K562 (cell line): ENCODE measurements around the gene YOD1. TPM values are rescaled to one million over a fixed set of nuclear protein-coding genes. Genes with fewer than 3 reads are reported as not detected.

Experiments
- C11orf30 ChIP-seq: fragments of 450-650 bp; IDR thresholded peaks from 2 replicates; pipeline ENCODE4 v1.6.1; 2016; ENCODE audit warnings: low read depth, mild to moderate bottlenecking
- CXXC5 ChIP-seq: fragments of 250-450 bp; sonication (Bioruptor Pico); IDR thresholded peaks from 2 replicates; pipeline ENCODE4 v1.8.0; 2022; ENCODE audit warnings: inconsistent platforms, mild to moderate bottlenecking, moderate library complexity
- HNRNPK ChIP-seq: fragments of 200-400 bp; formaldehyde crosslinking; IDR thresholded peaks from one replicate; pipeline ENCODE4 v1.6.1; 2018; ENCODE audit warnings: mild to moderate bottlenecking, low read depth, low read length; ENCODE audit not compliant: poor library complexity, severe bottlenecking
- MTA2 ChIP-seq: fragments of 450-650 bp; IDR thresholded peaks from 2 replicates; pipeline ENCODE4 v1.6.1; 2016; ENCODE audit warnings: low read depth
- PRMT5 ChIP-seq: sonication (generic); formaldehyde crosslinking; IDR thresholded peaks from 2 replicates; pipeline ENCODE4 v1.5.0; 2020; ENCODE audit warnings: missing genetic modification reagents
- RBBP5 ChIP-seq: fragments of 200-600 bp; sonication (generic); IDR thresholded peaks from 2 replicates; pipeline ENCODE4 v1.6.1; 2012; ENCODE audit warnings: borderline replicate concordance, mild to moderate bottlenecking, low read length, control low read depth, inconsistent platforms; ENCODE audit not compliant: insufficient read depth, poor library complexity, severe bottlenecking
- RBM34 ChIP-seq: fragments of 200-400 bp; formaldehyde crosslinking; IDR thresholded peaks from 2 replicates; pipeline ENCODE4 v1.6.1; 2018; ENCODE audit warnings: low read length, borderline replicate concordance; ENCODE audit not compliant: insufficient read depth
- SRF ChIP-seq, 2 experiments: fragments of 250-450, 450-650 bp in 1 of 2; sonication (Bioruptor Pico) in 1 of 2; sonication (generic) in 1 of 2; formaldehyde crosslinking; IDR thresholded peaks; 2 replicates each; pipeline versions ENCODE4 v1.5.0 to v1.5.1; 2020 to 2022; ENCODE audit warnings: mild to moderate bottlenecking in 1 of 2, missing genetic modification reagents in 1 of 2
- TAF1 ChIP-seq: IDR thresholded peaks from 2 replicates; pipeline ENCODE4 v1.6.1; 2011; ENCODE audit warnings: mild to moderate bottlenecking, low read length, moderate library complexity; ENCODE audit not compliant: insufficient read depth, control insufficient read depth, severe bottlenecking; ENCODE audit errors: extremely low read depth
- ZFX ChIP-seq: sonication (generic); formaldehyde crosslinking; IDR thresholded peaks from 2 replicates; pipeline ENCODE4 v1.8.0; 2022; ENCODE audit warnings: mild to moderate bottlenecking, missing genetic modification reagents, moderate library complexity
- polyA plus RNA-seq, 8 experiments: library from polyadenylated mRNA; depleted of rRNA in 4 of 8; stranded (reverse) in 5 of 8; unstranded in 3 of 8; fragments of >200 nt; fragmentation: Nextera tagmentation in 2 of 8; fragmentation: Illumina TruSeq in 1 of 8; extraction: Ambion mirVana in 2 of 8; extraction: Trizol in 1 of 8; gene quantifications; 2 replicates each; pipeline versions ENCODE4 v1.2.1 to v1.2.3, GENCODE V29; 2011 to 2014; ENCODE audit warnings: inconsistent platforms in 1 of 8, missing spikeins in 1 of 8
- total RNA-seq, 7 experiments: library from RNA; depleted of rRNA in 6 of 7; stranded (reverse); fragments of >200 nt in 6 of 7; fragmentation: Illumina TruSeq in 2 of 7; extraction: Trizol in 2 of 7; gene quantifications; 2 replicates each; pipeline versions ENCODE4 v1.2.1 to v1.2.3, GENCODE V29; 2011 to 2021; ENCODE audit warnings: low replicate concordance in 1 of 7
- TF ChIP-seq, protein P1 (sequence below), 2 experiments: fragments of 450-650 bp; IDR thresholded peaks; 2 replicates each; pipeline ENCODE4 v1.6.1; 2018; ENCODE audit warnings: mild to moderate bottlenecking in 2 of 2, low read depth in 1 of 2; ENCODE audit not compliant: partially characterized antibody in 2 of 2
- TF ChIP-seq, protein P2 (sequence below): fragments of 450-650 bp; IDR thresholded peaks from 2 replicates; pipeline ENCODE4 v1.6.1; 2017; ENCODE audit warnings: antibody characterized with exemption, mild to moderate bottlenecking

Gene YOD1
- total and polyA plus RNA-seq, 9 of the 15 experiments (the other 6 are each of a cell fraction or from before 2014, with no cell fraction given): 18.2 to 78.1 (median 46.9) TPM

DNA sequence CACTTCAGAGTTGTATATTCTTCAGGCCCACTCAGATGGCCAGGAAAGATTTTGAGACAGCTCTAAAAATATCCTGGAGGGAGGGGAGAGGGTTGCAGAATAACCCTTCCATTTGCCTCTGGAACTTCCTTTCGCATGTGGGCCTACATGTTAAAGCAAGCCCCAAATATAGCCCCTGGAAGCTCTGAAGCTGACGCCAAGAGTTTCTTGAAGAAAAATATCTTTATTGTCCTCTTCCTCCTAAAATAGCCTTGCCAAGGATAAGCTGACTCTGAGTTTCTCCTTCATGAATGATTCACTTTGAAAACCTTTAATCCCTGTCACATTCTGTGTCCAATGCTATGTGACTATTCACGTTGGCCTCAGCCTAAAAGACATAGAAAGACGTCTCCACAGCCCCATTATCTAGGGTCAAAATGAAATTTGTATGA is 24.9 kb downstream of the YOD1 start (continued):
- TF ChIP-seq, protein P1, sequence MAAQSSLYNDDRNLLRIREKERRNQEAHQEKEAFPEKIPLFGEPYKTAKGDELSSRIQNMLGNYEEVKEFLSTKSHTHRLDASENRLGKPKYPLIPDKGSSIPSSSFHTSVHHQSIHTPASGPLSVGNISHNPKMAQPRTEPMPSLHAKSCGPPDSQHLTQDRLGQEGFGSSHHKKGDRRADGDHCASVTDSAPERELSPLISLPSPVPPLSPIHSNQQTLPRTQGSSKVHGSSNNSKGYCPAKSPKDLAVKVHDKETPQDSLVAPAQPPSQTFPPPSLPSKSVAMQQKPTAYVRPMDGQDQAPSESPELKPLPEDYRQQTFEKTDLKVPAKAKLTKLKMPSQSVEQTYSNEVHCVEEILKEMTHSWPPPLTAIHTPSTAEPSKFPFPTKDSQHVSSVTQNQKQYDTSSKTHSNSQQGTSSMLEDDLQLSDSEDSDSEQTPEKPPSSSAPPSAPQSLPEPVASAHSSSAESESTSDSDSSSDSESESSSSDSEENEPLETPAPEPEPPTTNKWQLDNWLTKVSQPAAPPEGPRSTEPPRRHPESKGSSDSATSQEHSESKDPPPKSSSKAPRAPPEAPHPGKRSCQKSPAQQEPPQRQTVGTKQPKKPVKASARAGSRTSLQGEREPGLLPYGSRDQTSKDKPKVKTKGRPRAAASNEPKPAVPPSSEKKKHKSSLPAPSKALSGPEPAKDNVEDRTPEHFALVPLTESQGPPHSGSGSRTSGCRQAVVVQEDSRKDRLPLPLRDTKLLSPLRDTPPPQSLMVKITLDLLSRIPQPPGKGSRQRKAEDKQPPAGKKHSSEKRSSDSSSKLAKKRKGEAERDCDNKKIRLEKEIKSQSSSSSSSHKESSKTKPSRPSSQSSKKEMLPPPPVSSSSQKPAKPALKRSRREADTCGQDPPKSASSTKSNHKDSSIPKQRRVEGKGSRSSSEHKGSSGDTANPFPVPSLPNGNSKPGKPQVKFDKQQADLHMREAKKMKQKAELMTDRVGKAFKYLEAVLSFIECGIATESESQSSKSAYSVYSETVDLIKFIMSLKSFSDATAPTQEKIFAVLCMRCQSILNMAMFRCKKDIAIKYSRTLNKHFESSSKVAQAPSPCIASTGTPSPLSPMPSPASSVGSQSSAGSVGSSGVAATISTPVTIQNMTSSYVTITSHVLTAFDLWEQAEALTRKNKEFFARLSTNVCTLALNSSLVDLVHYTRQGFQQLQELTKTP (IDR thresholded peaks at IDR 0.05; ENCODE audit: low read depth in 1 of 2, partially characterized antibody in 2 of 2): no peak
- no peak for TF ChIP-seq MTA2
- no peak for TF ChIP-seq RBBP5
- no peak for TF ChIP-seq RBM34
- TF ChIP-seq, protein P2, sequence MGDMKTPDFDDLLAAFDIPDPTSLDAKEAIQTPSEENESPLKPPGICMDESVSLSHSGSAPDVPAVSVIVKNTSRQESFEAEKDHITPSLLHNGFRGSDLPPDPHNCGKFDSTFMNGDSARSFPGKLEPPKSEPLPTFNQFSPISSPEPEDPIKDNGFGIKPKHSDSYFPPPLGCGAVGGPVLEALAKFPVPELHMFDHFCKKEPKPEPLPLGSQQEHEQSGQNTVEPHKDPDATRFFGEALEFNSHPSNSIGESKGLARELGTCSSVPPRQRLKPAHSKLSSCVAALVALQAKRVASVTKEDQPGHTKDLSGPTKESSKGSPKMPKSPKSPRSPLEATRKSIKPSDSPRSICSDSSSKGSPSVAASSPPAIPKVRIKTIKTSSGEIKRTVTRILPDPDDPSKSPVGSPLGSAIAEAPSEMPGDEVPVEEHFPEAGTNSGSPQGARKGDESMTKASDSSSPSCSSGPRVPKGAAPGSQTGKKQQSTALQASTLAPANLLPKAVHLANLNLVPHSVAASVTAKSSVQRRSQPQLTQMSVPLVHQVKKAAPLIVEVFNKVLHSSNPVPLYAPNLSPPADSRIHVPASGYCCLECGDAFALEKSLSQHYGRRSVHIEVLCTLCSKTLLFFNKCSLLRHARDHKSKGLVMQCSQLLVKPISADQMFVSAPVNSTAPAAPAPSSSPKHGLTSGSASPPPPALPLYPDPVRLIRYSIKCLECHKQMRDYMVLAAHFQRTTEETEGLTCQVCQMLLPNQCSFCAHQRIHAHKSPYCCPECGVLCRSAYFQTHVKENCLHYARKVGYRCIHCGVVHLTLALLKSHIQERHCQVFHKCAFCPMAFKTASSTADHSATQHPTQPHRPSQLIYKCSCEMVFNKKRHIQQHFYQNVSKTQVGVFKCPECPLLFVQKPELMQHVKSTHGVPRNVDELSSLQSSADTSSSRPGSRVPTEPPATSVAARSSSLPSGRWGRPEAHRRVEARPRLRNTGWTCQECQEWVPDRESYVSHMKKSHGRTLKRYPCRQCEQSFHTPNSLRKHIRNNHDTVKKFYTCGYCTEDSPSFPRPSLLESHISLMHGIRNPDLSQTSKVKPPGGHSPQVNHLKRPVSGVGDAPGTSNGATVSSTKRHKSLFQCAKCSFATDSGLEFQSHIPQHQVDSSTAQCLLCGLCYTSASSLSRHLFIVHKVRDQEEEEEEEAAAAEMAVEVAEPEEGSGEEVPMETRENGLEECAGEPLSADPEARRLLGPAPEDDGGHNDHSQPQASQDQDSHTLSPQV: 0 out of 2 replicates have a peak, but pooled peaks have one; percentile 6
- peak; percentile 29; the same call in 1 of the 2 replicates for TF ChIP-seq C11orf30
- 0 out of 2 replicates have a peak, but pooled peaks have one; percentile 20 for TF ChIP-seq CXXC5
- TF ChIP-seq PRMT5 (CRISPR knock-in tag): no peak
- peak in 1 of 2 experiments; percentile 45; a peak in 1 of 4 replicates for TF ChIP-seq SRF (CRISPR knock-in tag; IDR thresholded peaks at IDR 0.05)
- no peak for TF ChIP-seq HNRNPK
- no peak for TF ChIP-seq ZFX
- TF ChIP-seq TAF1: no peak
